ENCODE measurements around the gene ITGB1. TPM values are rescaled to one million over a fixed set of nuclear protein-coding genes. Genes with fewer than 3 reads are reported as not detected.

The ITGB1 gene
- total and polyA plus RNA-seq, 9 of the 15 experiments (the other 6 are each of a cell fraction or from before 2014, with no cell fraction given), result 40.2 to 194 (median 155) TPM

DNA sequence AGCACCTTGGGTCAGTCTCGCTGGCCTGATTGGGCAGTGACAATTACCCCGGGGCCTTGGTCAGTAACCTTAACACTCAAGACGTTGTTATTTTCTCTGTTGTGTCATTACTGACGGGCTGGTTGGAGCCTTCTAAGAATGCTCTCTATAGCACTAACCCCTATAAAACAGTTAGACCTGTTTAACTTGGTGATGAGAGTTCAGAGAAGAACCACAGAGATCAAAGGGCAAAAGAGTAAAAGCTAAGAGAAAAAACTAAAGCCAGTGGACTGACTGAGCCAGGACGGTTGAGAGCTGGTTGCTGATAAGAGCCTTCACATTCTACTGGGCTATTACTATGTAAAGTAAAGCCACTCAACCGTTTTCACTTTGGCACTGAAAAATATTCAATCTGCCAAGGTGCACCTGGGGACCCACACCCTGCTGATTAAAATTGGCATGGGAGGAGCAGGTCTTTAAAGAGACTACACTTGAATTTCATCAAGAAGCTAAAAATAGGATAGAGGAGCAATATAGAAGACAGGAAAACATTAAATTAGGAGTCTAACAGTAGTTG lies 13.6 kb upstream of the ITGB1 start (continued):
- TF ChIP-seq, protein P1, sequence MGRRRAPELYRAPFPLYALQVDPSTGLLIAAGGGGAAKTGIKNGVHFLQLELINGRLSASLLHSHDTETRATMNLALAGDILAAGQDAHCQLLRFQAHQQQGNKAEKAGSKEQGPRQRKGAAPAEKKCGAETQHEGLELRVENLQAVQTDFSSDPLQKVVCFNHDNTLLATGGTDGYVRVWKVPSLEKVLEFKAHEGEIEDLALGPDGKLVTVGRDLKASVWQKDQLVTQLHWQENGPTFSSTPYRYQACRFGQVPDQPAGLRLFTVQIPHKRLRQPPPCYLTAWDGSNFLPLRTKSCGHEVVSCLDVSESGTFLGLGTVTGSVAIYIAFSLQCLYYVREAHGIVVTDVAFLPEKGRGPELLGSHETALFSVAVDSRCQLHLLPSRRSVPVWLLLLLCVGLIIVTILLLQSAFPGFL (CRISPR knock-in tag; IDR thresholded peaks at IDR 0.05), result no peak
- TF ChIP-seq ZNF324 (CRISPR knock-in tag; IDR thresholded peaks at IDR 0.05) (no peak; the same call in 1 of the 2 replicates), HDAC3 (IDR thresholded peaks at IDR 0.05; ENCODE audit: borderline replicate concordance, partially characterized antibody) (no peak), MED1 (CRISPR knock-in tag; IDR thresholded peaks at IDR 0.05; ENCODE audit: borderline replicate concordance) (no peak), ZNF143 (CRISPR knock-in tag; IDR thresholded peaks at IDR 0.05) (no peak), EHMT2 (IDR thresholded peaks at IDR 0.05) (peak; percentile 60; the same call in 1 of the 2 replicates)
- TF ChIP-seq, protein P2, sequence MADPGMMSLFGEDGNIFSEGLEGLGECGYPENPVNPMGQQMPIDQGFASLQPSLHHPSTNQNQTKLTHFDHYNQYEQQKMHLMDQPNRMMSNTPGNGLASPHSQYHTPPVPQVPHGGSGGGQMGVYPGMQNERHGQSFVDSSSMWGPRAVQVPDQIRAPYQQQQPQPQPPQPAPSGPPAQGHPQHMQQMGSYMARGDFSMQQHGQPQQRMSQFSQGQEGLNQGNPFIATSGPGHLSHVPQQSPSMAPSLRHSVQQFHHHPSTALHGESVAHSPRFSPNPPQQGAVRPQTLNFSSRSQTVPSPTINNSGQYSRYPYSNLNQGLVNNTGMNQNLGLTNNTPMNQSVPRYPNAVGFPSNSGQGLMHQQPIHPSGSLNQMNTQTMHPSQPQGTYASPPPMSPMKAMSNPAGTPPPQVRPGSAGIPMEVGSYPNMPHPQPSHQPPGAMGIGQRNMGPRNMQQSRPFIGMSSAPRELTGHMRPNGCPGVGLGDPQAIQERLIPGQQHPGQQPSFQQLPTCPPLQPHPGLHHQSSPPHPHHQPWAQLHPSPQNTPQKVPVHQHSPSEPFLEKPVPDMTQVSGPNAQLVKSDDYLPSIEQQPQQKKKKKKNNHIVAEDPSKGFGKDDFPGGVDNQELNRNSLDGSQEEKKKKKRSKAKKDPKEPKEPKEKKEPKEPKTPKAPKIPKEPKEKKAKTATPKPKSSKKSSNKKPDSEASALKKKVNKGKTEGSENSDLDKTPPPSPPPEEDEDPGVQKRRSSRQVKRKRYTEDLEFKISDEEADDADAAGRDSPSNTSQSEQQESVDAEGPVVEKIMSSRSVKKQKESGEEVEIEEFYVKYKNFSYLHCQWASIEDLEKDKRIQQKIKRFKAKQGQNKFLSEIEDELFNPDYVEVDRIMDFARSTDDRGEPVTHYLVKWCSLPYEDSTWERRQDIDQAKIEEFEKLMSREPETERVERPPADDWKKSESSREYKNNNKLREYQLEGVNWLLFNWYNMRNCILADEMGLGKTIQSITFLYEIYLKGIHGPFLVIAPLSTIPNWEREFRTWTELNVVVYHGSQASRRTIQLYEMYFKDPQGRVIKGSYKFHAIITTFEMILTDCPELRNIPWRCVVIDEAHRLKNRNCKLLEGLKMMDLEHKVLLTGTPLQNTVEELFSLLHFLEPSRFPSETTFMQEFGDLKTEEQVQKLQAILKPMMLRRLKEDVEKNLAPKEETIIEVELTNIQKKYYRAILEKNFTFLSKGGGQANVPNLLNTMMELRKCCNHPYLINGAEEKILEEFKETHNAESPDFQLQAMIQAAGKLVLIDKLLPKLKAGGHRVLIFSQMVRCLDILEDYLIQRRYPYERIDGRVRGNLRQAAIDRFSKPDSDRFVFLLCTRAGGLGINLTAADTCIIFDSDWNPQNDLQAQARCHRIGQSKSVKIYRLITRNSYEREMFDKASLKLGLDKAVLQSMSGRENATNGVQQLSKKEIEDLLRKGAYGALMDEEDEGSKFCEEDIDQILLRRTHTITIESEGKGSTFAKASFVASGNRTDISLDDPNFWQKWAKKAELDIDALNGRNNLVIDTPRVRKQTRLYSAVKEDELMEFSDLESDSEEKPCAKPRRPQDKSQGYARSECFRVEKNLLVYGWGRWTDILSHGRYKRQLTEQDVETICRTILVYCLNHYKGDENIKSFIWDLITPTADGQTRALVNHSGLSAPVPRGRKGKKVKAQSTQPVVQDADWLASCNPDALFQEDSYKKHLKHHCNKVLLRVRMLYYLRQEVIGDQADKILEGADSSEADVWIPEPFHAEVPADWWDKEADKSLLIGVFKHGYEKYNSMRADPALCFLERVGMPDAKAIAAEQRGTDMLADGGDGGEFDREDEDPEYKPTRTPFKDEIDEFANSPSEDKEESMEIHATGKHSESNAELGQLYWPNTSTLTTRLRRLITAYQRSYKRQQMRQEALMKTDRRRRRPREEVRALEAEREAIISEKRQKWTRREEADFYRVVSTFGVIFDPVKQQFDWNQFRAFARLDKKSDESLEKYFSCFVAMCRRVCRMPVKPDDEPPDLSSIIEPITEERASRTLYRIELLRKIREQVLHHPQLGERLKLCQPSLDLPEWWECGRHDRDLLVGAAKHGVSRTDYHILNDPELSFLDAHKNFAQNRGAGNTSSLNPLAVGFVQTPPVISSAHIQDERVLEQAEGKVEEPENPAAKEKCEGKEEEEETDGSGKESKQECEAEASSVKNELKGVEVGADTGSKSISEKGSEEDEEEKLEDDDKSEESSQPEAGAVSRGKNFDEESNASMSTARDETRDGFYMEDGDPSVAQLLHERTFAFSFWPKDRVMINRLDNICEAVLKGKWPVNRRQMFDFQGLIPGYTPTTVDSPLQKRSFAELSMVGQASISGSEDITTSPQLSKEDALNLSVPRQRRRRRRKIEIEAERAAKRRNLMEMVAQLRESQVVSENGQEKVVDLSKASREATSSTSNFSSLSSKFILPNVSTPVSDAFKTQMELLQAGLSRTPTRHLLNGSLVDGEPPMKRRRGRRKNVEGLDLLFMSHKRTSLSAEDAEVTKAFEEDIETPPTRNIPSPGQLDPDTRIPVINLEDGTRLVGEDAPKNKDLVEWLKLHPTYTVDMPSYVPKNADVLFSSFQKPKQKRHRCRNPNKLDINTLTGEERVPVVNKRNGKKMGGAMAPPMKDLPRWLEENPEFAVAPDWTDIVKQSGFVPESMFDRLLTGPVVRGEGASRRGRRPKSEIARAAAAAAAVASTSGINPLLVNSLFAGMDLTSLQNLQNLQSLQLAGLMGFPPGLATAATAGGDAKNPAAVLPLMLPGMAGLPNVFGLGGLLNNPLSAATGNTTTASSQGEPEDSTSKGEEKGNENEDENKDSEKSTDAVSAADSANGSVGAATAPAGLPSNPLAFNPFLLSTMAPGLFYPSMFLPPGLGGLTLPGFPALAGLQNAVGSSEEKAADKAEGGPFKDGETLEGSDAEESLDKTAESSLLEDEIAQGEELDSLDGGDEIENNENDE (IDR thresholded peaks at IDR 0.05; ENCODE audit: low read depth, low read length), result no peak
- TF ChIP-seq, protein P3, sequence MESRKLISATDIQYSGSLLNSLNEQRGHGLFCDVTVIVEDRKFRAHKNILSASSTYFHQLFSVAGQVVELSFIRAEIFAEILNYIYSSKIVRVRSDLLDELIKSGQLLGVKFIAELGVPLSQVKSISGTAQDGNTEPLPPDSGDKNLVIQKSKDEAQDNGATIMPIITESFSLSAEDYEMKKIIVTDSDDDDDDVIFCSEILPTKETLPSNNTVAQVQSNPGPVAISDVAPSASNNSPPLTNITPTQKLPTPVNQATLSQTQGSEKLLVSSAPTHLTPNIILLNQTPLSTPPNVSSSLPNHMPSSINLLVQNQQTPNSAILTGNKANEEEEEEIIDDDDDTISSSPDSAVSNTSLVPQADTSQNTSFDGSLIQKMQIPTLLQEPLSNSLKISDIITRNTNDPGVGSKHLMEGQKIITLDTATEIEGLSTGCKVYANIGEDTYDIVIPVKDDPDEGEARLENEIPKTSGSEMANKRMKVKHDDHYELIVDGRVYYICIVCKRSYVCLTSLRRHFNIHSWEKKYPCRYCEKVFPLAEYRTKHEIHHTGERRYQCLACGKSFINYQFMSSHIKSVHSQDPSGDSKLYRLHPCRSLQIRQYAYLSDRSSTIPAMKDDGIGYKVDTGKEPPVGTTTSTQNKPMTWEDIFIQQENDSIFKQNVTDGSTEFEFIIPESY (CRISPR knock-in tag; IDR thresholded peaks at IDR 0.05), result no peak
- TF ChIP-seq, protein P4, sequence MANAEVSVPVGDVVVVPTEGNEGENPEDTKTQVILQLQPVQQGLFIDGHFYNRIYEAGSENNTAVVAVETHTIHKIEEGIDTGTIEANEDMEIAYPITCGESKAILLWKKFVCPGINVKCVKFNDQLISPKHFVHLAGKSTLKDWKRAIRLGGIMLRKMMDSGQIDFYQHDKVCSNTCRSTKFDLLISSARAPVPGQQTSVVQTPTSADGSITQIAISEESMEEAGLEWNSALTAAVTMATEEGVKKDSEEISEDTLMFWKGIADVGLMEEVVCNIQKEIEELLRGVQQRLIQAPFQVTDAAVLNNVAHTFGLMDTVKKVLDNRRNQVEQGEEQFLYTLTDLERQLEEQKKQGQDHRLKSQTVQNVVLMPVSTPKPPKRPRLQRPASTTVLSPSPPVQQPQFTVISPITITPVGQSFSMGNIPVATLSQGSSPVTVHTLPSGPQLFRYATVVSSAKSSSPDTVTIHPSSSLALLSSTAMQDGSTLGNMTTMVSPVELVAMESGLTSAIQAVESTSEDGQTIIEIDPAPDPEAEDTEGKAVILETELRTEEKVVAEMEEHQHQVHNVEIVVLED (CRISPR knock-in tag; IDR thresholded peaks at IDR 0.05), result no peak
- TF ChIP-seq, protein P5, sequence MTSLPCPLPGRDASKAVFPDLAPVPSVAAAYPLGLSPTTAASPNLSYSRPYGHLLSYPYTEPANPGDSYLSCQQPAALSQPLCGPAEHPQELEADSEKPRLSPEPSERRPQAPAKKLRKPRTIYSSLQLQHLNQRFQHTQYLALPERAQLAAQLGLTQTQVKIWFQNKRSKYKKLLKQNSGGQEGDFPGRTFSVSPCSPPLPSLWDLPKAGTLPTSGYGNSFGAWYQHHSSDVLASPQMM (CRISPR knock-in tag; IDR thresholded peaks at IDR 0.05), result no peak
